BE2C (cell line): ENCODE results near the gene PTPN11.
"Not testable (repeated sequence)": the region's sequence is repeated elsewhere in the genome, so short reads cannot be mapped to it uniquely, and the experiment has no call there.

Source experiments
- DNase-seq: peaks from one replicate; pipeline ENCODE4 v3.0.0-alpha.2; 2020
- H3K27me3 ChIP-seq: fragments of 250-450 bp; sonication (Bioruptor Pico); 2 replicates; pipeline ENCODE4 v1.5.1; 2020; ENCODE audit warnings: mild to moderate bottlenecking
- H3K36me3 ChIP-seq: fragments of 250-450 bp; sonication (Bioruptor Pico); 2 replicates; pipeline ENCODE4 v1.5.1; 2020; ENCODE audit warnings: mild to moderate bottlenecking
- H3K4me1 ChIP-seq: fragments of 250-450 bp; sonication (Bioruptor Pico); 2 replicates; pipeline ENCODE4 v1.5.1; 2020
- H3K4me3 ChIP-seq: 2 replicates; pipeline ENCODE4 v1.5.1; 2011; ENCODE audit warnings: low read depth, low read length
- H3K9me3 ChIP-seq: fragments of 250-450 bp; sonication (Bioruptor Pico); 2 replicates; pipeline ENCODE4 v1.5.1; 2020
- TF ChIP-seq, protein P1 (sequence below): IDR thresholded peaks from 2 replicates; pipeline ENCODE4 v1.5.1; 2012; ENCODE audit warnings: mild to moderate bottlenecking, low read depth, low read length

The PTPN11 gene

DNA sequence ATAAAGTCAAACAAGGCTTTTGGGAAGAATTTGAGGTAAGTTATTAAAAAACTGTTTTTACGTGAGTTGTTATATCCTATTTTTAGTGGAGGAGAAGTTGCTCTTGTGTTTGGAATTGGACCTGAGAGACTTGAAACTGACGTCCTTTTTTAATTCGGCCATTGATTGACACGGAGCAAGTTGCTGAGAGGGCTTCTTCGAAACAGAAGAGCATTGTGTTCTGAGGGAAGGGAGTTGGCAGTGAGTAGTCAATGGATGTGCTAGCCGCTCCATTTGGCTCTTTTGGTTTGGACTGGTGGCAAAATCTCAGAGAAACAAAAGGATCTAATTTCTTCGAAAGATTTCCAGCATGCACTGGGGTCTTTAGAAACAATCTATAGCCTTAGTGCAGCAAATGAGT, 37.3 kb downstream of the PTPN11 start:
- peaks cover under 1% of the 10 kb centered on the region; the same call in 1 of the 2 replicates for H3K4me1 ChIP-seq
- peaks cover 60% of the 10 kb centered on the region for H3K36me3 ChIP-seq
- no peak for DNase-seq
- no peaks in the 10 kb centered on the region for H3K27me3 ChIP-seq
- peaks cover 4% of the 10 kb centered on the region; the same call in 1 of the 2 replicates for H3K9me3 ChIP-seq
- H3K4me3 ChIP-seq, result no peak overlapping the region
- TF ChIP-seq, protein P1, sequence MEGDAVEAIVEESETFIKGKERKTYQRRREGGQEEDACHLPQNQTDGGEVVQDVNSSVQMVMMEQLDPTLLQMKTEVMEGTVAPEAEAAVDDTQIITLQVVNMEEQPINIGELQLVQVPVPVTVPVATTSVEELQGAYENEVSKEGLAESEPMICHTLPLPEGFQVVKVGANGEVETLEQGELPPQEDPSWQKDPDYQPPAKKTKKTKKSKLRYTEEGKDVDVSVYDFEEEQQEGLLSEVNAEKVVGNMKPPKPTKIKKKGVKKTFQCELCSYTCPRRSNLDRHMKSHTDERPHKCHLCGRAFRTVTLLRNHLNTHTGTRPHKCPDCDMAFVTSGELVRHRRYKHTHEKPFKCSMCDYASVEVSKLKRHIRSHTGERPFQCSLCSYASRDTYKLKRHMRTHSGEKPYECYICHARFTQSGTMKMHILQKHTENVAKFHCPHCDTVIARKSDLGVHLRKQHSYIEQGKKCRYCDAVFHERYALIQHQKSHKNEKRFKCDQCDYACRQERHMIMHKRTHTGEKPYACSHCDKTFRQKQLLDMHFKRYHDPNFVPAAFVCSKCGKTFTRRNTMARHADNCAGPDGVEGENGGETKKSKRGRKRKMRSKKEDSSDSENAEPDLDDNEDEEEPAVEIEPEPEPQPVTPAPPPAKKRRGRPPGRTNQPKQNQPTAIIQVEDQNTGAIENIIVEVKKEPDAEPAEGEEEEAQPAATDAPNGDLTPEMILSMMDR, result no peak

GRCh38 chr12:112457142-112457541, 38.4 kb downstream of the PTPN11 start:
- DNase-seq, H3K9me3 ChIP-seq, H3K27me3 ChIP-seq, H3K4me3 ChIP-seq, H3K4me1 ChIP-seq: not testable (repeated sequence)
- H3K36me3 ChIP-seq, result peaks cover 55% of the 10 kb centered on the region

GRCh38 chr12:112458330-112458729, 39.6 kb downstream of the PTPN11 start:
- TF ChIP-seq, protein P1, result no peak
- Histone ChIP-seq H3K36me3 (peaks cover 53% of the 10 kb centered on the region), H3K4me1 (no peaks in the 10 kb centered on the region), H3K4me3 (no peak overlapping the region), H3K9me3 (peaks cover 4% of the 10 kb centered on the region; the same call in 1 of the 2 replicates), H3K27me3 (no peaks in the 10 kb centered on the region)
- DNase-seq, result no peak

- no peak overlapping the region for H3K4me3 ChIP-seq
- peaks cover 4% of the 10 kb centered on the region; the same call in 1 of the 2 replicates for H3K9me3 ChIP-seq
- TF ChIP-seq, protein P1, result no peak
- peaks cover 51% of the 10 kb centered on the region for H3K36me3 ChIP-seq
- no peaks in the 10 kb centered on the region for H3K4me1 ChIP-seq
- H3K27me3 ChIP-seq, result no peaks in the 10 kb centered on the region
- no peak for DNase-seq
Measured at GRCh38 chr12:112458751-112459150, 40.0 kb downstream of the PTPN11 start.

DNA sequence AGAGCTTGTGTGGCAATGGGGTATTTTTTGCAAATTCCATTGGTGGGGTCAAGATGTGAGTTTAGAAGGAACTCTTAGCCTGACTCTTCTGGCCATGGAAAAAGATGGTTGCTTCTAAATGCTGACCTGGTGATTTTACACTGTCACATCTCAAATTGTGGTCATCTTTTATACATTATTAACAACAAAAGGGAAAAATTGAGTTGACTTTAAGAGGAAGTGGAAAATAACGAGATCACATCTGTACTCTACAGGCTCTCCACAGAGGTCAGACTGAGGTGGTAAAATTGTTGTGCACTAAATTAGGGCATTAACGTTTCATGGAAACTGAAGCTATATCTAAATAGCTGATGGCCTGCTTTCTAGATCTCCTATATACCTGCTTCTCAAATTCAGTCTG, 44.7 kb downstream of the PTPN11 start:
- no peak for DNase-seq
- no peaks in the 10 kb centered on the region for H3K9me3 ChIP-seq
- H3K27me3 ChIP-seq, result no peaks in the 10 kb centered on the region
- H3K4me3 ChIP-seq, result no peak overlapping the region
- TF ChIP-seq, protein P1, result no peak
- H3K4me1 ChIP-seq, result no peaks in the 10 kb centered on the region
- H3K36me3 ChIP-seq, result peaks cover 15% of the 10 kb centered on the region

DNA sequence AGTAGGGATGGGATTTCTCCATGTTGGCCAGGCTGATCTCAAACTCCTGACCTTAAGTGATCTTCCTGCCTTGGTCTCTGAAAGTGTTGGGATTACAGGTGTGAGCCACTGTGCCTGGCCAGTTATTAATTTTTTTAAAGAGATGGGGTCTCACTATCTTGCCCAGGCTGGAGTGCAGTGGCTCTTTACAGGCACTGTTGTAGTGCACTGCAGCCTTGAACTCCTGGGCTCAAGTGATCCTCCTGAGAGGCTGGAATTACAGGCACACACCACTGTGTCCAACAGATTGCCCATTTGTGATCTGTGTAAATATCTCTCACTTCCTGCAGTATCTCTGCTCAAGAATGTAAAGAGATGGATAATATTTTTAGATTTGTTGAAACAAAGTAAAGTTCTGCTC, 45.9 kb downstream of the PTPN11 start:
- no peak for DNase-seq
- Histone ChIP-seq H3K4me1 (no peaks in the 10 kb centered on the region), H3K9me3 (no peaks in the 10 kb centered on the region), H3K4me3 (no peak overlapping the region), H3K36me3 (peaks cover 13% of the 10 kb centered on the region), H3K27me3 (no peaks in the 10 kb centered on the region)
- TF ChIP-seq, protein P1, result no peak

DNA sequence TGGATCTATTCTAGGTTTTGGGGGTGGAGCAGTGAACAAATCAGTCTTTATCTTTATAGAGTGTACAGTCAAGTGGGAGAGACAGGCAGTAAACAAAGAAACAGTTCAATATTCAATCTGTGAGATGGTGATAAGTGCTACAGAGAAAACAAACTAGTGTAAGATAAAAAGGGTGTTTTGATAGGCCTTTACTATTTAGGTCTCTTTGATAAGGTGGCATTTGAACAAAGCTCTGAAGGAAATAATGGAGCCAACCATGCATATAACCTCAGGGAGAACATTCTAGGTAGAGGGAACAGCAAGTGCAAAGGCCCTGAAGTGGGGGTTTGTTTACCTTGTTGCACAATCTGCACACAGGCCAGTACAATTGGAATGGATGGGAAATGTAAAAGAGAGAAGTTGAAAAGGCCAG, 47.3 kb downstream of the PTPN11 start:
- H3K4me3 ChIP-seq, result no peak overlapping the region
- no peaks in the 10 kb centered on the region for H3K4me1 ChIP-seq
- H3K9me3 ChIP-seq, result no peaks in the 10 kb centered on the region
- H3K27me3 ChIP-seq, result no peaks in the 10 kb centered on the region
- H3K36me3 ChIP-seq, result peaks cover 11% of the 10 kb centered on the region; the same call in 1 of the 2 replicates
- no peak for DNase-seq
- TF ChIP-seq, protein P1, result no peak
